Panc1 (cell line): ENCODE results near the gene SRP72.
"Not testable (repeated sequence)": the region's sequence is repeated elsewhere in the genome, so short reads cannot be mapped to it uniquely, and the experiment has no call there.

Experiments used
- POLR2AphosphoS5 ChIP-seq: IDR thresholded peaks from 2 replicates; pipeline ENCODE4 v1.6.1; 2012; ENCODE audit warnings: mild to moderate bottlenecking, low read depth, low read length, moderate library complexity
- SIN3A ChIP-seq: IDR thresholded peaks from 2 replicates; pipeline ENCODE4 v1.6.1; 2012; ENCODE audit warnings: low read depth, mild to moderate bottlenecking, low read length, moderate library complexity, borderline replicate concordance; ENCODE audit not compliant: insufficient read depth
- TF ChIP-seq, protein P1 (sequence below): fragments of 450-650 bp; IDR thresholded peaks from 2 replicates; pipeline ENCODE4 v1.5.1; 2017; ENCODE audit warnings: mild to moderate bottlenecking

DNA sequence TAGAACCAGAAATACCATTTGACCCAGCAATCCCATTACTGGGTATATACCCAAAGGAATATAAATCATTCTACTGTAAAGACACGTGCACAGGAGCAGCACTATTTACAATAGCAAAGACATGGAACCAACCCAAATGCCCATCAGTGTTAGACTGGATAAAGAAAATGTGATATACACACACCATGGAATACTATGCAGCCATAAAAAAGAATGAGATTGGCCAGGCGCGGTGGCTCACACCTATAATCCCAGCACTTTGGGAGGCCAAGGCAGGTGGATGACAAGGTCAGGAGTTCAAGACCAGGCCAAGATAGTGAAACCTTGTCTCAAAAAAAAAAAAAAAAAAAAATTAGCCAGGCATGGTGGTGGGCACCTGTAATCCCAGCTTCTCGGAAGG, 17.9 kb upstream of the SRP72 start:
- TF ChIP-seq SIN3A, POLR2AphosphoS5: not testable (repeated sequence)
- TF ChIP-seq, protein P1, sequence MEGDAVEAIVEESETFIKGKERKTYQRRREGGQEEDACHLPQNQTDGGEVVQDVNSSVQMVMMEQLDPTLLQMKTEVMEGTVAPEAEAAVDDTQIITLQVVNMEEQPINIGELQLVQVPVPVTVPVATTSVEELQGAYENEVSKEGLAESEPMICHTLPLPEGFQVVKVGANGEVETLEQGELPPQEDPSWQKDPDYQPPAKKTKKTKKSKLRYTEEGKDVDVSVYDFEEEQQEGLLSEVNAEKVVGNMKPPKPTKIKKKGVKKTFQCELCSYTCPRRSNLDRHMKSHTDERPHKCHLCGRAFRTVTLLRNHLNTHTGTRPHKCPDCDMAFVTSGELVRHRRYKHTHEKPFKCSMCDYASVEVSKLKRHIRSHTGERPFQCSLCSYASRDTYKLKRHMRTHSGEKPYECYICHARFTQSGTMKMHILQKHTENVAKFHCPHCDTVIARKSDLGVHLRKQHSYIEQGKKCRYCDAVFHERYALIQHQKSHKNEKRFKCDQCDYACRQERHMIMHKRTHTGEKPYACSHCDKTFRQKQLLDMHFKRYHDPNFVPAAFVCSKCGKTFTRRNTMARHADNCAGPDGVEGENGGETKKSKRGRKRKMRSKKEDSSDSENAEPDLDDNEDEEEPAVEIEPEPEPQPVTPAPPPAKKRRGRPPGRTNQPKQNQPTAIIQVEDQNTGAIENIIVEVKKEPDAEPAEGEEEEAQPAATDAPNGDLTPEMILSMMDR: not testable (repeated sequence)
